Stimulated activated CD8-positive, alpha-beta memory T cell treated with anti-CD3 and anti-CD28 coated beads, Interleukin-4, amount 100 ng/mL, for 24 hours (primary cell): ENCODE results near the gene DGKQ.
"Not testable (repeated sequence)": the region's sequence is repeated elsewhere in the genome, so short reads cannot be mapped to it uniquely, and the experiment has no call there.

ENCODE experiments used
- DNase-seq: peaks from one replicate; pipeline ENCODE4 v3.0.0-alpha.2; 2020; ENCODE audit warnings: low read depth

The DGKQ gene

GRCh38 chr4:993111-994029 is 20.0 kb upstream of the DGKQ start, which contains the start of gene SLC26A1:
Gene SLC26A1 (minus strand): TSS chr4:993404. CDS start chr4:991703, 1,701 bp downstream.
- DNase-seq, result no peak

GRCh38 chr4:992297-993110 is 19.1 kb upstream of the DGKQ start:
- DNase-seq, result no peak

GRCh38 chr4:991451-992296 is 18.3 kb upstream of the DGKQ start:
- no peak for DNase-seq

- DNase-seq, result no peak
Measured at GRCh38 chr4:990746-991367, 17.5 kb upstream of the DGKQ start.

- no peak for DNase-seq
Measured at GRCh38 chr4:989722-990471, 16.5 kb upstream of the DGKQ start.

- DNase-seq, result no peak
Measured at GRCh38 chr4:988726-989721, 15.7 kb upstream of the DGKQ start.

- DNase-seq, result no peak
Measured at GRCh38 chr4:987624-988513, 14.5 kb upstream of the DGKQ start.

GRCh38 chr4:986879-987623 is 13.7 kb upstream of the DGKQ start, which contains the start of gene IDUA:
Gene IDUA (plus strand): TSS chr4:987044. CDS start chr4:987085, 41 bp downstream.
- peak; percentile 81 for DNase-seq

- no peak for DNase-seq
Measured at GRCh38 chr4:986428-986878, 13.1 kb upstream of the DGKQ start.

- peak; percentile 58 for DNase-seq
Measured at GRCh38 chr4:985123-985830, 11.9 kb upstream of the DGKQ start.

- DNase-seq, result no peak
Measured at GRCh38 chr4:984336-985054, 11.1 kb upstream of the DGKQ start.

- no peak for DNase-seq
Measured at GRCh38 chr4:982814-983213, 9.4 kb upstream of the DGKQ start.

GRCh38 chr4:982291-982690 is 8.9 kb upstream of the DGKQ start:
- no peak for DNase-seq

- DNase-seq, result no peak
Measured at GRCh38 chr4:978957-979701, 5.8 kb upstream of the DGKQ start.

- DNase-seq, result not testable (repeated sequence)
Measured at GRCh38 chr4:976016-976415, 2.6 kb upstream of the DGKQ start.
